ENCODE measurements around the gene OPCML.

Gene OPCML

DNA sequence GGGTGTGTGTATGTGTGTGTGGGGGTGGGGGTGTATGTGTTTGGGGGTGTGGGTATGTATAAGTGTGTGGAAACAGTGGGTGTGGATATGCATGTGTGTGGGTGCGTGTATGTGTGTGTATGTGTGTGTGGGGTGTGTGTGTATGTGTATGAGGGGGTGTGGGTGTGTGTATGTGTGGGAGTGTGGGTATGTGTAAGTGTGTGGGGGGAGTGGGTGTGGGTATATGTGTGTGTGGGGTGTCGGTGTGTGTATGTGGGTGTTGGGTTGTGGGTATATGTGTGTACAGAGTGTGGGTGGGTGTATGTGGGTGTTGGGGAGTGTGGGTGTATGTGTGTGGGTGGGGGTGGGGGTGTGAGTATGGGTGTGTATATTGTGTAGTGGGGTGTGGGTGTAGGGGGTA is 206.0 kb downstream of the OPCML start:
- TF ChIP-seq ZFX (IDR thresholded peaks at IDR 0.05; ENCODE audit: borderline replicate concordance): no peak
- TF ChIP-seq, protein P1, sequence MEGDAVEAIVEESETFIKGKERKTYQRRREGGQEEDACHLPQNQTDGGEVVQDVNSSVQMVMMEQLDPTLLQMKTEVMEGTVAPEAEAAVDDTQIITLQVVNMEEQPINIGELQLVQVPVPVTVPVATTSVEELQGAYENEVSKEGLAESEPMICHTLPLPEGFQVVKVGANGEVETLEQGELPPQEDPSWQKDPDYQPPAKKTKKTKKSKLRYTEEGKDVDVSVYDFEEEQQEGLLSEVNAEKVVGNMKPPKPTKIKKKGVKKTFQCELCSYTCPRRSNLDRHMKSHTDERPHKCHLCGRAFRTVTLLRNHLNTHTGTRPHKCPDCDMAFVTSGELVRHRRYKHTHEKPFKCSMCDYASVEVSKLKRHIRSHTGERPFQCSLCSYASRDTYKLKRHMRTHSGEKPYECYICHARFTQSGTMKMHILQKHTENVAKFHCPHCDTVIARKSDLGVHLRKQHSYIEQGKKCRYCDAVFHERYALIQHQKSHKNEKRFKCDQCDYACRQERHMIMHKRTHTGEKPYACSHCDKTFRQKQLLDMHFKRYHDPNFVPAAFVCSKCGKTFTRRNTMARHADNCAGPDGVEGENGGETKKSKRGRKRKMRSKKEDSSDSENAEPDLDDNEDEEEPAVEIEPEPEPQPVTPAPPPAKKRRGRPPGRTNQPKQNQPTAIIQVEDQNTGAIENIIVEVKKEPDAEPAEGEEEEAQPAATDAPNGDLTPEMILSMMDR (IDR thresholded peaks at IDR 0.05): no peak
- no peak overlapping the region for H3K27ac ChIP-seq

DNA sequence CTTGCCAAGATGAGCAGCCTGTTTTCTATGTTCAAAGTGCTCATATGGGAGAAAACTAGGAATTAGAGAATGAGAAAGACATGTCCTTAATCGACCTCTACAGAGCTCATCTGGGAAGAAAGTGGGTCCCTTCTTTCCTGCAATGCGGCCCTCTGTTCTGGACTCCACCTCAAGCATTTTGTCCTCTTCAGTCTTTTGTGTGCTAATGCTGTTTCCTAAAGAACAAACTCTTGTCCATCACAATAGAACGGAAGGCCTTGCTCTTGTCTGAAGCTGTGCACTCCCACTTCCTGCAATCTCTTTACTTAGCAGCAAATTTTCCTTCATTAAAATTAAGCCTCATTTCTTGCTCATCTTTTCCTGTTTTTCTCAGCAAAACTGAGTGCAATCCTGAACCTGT is 206.6 kb downstream of the OPCML start:
- TF ChIP-seq ZFX (IDR thresholded peaks at IDR 0.05; ENCODE audit: borderline replicate concordance): no peak
- TF ChIP-seq, protein P1 (IDR thresholded peaks at IDR 0.05): no peak
- H3K27ac ChIP-seq: no peak overlapping the region

DNA sequence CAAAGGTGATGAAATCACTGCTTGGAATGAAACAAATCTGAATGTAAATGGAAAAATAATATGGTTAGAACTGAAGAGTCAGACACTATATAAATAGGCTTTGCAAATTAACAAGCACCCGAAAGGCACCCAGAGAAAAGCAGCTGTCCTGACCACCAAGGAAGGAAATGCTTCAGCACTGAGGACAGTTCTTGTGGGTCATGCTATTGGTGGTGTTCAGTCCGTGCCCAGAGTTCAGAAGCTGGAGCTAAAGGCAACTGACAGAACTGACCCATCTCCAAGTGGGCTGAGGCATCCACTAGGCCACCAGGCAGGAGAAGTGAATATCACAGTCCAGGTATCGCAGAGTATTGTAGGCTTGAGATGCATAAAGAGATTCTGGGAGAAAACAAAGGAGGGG is 208.9 kb downstream of the OPCML start:
- no peak overlapping the region for H3K27ac ChIP-seq
- TF ChIP-seq ZFX (IDR thresholded peaks at IDR 0.05; ENCODE audit: borderline replicate concordance): no peak
- TF ChIP-seq, protein P1 (IDR thresholded peaks at IDR 0.05): no peak

DNA sequence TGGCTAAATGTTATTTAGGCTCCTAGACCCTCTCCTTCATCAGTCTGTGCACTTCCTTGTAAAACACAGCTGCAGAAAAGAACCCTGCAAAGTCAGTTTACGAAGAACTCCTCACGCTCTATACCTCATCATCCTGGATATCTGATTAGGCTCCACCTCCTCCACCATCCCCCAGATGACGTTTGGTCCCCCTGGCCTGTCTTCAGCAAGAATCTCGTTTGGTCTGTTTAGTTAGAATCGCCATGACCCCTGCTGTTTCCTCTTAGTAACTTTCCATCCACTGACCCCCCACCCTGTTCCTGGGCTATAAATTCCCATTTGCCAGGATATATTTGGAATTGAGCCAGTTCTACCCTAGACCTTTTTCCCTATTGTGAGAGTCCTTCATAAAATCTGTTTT is 214.1 kb downstream of the OPCML start:
- H3K27ac ChIP-seq: no peak overlapping the region
- TF ChIP-seq, protein P1 (IDR thresholded peaks at IDR 0.05): no peak
- TF ChIP-seq ZFX (IDR thresholded peaks at IDR 0.05; ENCODE audit: borderline replicate concordance): no peak

DNA sequence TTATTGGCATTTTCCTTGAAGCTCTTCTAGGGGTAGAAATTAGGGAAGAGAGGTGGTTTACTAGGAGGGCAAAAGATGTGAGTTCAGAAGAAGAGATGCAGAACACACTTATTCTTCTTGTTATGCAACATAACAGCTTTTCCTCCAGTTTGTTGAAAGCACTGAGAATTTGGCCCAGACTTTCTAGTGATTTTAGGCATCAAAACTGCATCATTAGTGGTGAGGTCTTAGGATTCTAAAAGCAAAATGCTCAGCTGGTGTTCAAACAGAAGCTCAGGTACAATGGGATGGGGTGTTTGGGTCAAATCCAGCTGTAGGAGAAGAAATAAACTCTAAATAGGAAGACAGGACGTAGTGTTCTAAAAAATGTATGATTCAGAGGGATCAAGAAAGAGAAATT is 221.1 kb downstream of the OPCML start:
- H3K27ac ChIP-seq: no peak overlapping the region
- no peak for TF ChIP-seq ZFX (IDR thresholded peaks at IDR 0.05; ENCODE audit: borderline replicate concordance)
- TF ChIP-seq, protein P1 (IDR thresholded peaks at IDR 0.05): no peak

DNA sequence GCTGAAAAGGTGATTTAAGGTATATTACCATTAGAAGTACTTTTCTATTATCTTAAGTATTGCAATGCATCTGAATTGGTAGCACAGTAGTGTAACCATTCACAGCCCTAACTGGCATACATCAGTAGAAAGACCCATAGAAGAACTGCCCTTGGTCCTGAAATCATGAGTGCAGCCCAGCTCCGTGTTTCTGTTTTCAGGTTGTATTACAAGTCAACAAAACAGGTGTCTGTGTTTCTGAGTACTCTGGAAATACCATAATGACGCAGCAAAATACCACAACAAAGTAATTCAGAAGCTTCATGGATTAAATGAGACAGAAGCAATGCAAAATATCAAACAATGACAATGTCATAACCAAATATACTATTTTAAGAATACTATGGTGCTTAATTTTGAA is 226.3 kb downstream of the OPCML start:
- no peak overlapping the region for H3K27ac ChIP-seq
- TF ChIP-seq ZFX (IDR thresholded peaks at IDR 0.05; ENCODE audit: borderline replicate concordance): no peak
- TF ChIP-seq, protein P1 (IDR thresholded peaks at IDR 0.05): no peak

DNA sequence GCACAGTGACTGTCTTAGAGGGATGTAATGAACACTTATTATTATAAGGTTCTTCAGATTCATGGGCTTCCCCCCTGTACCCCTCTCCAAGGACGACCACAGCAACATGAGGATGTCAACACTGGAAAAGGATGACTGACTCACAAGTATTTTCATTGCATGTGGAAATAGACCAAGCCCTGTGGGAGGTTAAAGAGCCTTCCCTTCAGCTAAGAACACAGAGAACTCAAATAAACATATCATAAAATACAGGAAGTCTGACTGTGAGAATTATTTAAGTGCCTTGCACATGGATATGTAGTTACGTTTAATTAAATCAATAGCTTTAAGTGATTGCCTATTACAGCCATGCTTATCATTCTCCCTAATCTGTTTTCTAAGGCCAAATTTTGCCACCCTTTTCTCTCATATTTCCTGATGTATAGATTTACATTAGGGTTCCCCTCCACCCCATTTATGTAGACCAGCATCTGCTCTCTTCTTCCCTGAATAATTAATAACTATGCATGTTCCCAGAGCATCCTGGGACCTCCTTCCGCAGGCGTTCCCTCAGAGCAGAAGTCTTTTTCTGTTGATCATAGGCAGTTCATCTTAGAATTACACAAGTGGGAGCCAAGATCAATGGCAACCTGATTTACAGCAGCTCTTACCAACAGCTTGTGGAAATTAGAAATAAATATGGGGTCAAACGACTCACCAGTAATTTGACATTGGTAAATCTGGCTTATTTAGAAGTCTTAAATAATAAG is 226.9 kb downstream of the OPCML start:
- no peak for TF ChIP-seq ZFX (IDR thresholded peaks at IDR 0.05; ENCODE audit: borderline replicate concordance)
- TF ChIP-seq, protein P1 (IDR thresholded peaks at IDR 0.05): no peak
- no peak overlapping the region for H3K27ac ChIP-seq
